GM06990 (cell line): ENCODE measurements around the gene LRMDA.

Source experiments
- DNase-seq: peaks from one replicate; pipeline ENCODE4 v3.0.0-alpha.2; 2011; ENCODE audit not compliant: insufficient read length; ENCODE audit errors: extremely low read depth
- H3K27me3 ChIP-seq: replicated peaks from 2 replicates; pipeline ENCODE4 v1.6.0; 2011; ENCODE audit warnings: low read length; ENCODE audit not compliant: control insufficient read depth, insufficient read depth
- H3K36me3 ChIP-seq: 2 replicates; pipeline ENCODE4 v1.5.1; 2011; ENCODE audit warnings: low read length; ENCODE audit not compliant: control insufficient read depth, insufficient read depth
- H3K4me3 ChIP-seq: replicated peaks from 2 replicates; pipeline ENCODE4 v1.5.1; 2011; ENCODE audit warnings: low read depth, mild to moderate bottlenecking, control low read depth, low read length
- CTCF ChIP-seq: IDR thresholded peaks from 2 replicates; pipeline ENCODE4 v1.5.1; 2011; ENCODE audit warnings: low read length, control low read depth, mild to moderate bottlenecking, inconsistent platforms; ENCODE audit not compliant: insufficient read depth, poor library complexity, severe bottlenecking

LRMDA gene

DNA sequence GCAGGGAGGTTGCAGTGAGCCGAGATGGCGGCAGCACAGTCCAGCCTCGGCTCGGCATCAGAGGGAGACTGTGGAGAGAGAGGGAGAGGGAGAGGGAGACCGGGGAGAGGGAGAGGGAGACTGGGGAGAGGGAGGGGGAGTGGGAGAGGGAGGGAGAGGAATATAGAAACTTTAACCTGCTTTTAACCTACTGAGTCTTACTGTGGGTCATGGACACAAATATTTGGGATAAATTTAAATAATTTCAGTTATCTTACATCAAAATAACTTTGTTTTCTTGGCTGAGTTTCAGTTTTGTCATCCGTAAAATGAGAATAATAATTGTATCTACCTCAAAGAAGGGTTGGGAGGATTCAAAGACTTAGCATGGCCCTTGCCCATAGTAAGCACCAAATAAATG is 319.8 kb downstream of the LRMDA start:
- no peaks in the 10 kb centered on the region for H3K27me3 ChIP-seq
- H3K4me3 ChIP-seq, result no peak overlapping the region
- DNase-seq, result no peak
- TF ChIP-seq CTCF, result no peak
- no peaks in the 10 kb centered on the region for H3K36me3 ChIP-seq

DNA sequence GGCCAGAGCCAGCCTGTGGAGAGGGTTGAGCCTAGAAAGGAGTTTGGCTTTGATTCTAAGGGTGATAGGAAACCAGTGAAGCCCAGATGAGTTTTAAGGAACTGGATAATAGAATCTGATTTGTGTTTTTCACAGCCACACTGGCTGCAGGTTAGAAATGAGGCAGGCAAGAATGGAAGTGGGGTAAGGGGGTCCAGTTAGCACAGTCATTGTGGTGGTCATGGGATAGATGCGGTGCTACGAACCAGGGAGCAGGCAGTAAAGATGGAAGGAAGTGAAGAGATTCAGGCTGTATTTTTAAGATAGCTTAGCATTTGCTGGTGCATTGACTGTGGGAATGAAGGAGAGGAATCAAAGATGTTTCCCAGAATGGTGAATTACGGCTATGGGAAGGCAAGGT is 322.2 kb downstream of the LRMDA start:
- TF ChIP-seq CTCF, result no peak
- H3K4me3 ChIP-seq, result no peak overlapping the region
- H3K27me3 ChIP-seq, result 0 out of 2 replicates have a peak, but pooled peaks cover 2% of the 10 kb centered on the region
- no peak for DNase-seq
- H3K36me3 ChIP-seq, result no peaks in the 10 kb centered on the region

GRCh38 chr10:75754096-75754831 is 322.8 kb downstream of the LRMDA start:
- TF ChIP-seq CTCF, result no peak
- Histone ChIP-seq H3K4me3 (no peak overlapping the region), H3K36me3 (no peaks in the 10 kb centered on the region), H3K27me3 (0 out of 2 replicates have a peak, but pooled peaks cover 2% of the 10 kb centered on the region)
- no peak for DNase-seq

GRCh38 chr10:75755528-75755927 is 324.1 kb downstream of the LRMDA start:
- no peak for DNase-seq
- H3K4me3 ChIP-seq, result no peak overlapping the region
- no peak for TF ChIP-seq CTCF
- no peaks in the 10 kb centered on the region for H3K36me3 ChIP-seq
- H3K27me3 ChIP-seq, result 0 out of 2 replicates have a peak, but pooled peaks cover 2% of the 10 kb centered on the region

DNA sequence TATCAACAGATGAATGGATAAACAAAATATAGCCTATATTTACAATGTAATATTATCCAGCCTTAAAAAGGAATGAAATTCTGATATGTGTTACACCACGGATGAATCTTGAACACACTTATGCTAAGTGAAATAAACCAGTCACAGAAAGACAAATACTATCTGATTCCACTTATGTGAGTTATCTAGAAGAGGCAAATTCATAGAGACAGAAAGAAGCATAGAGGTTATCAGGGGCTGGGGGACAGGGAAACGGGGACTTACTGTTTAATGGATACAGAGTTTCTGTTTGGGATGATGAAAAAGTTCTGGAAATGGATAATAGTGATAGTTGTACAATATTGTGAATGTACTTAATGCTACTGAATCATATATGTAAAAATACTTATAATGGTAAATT is 329.9 kb downstream of the LRMDA start:
- H3K4me3 ChIP-seq, result no peak overlapping the region
- no peak for DNase-seq
- TF ChIP-seq CTCF, result no peak
- no peaks in the 10 kb centered on the region for H3K36me3 ChIP-seq
- peaks cover 2% of the 10 kb centered on the region; the same call in 1 of the 2 replicates for H3K27me3 ChIP-seq
